Ascending aorta (tissue), 2 donors: ENCODE results near the gene OMG. TPM values are rescaled to one million over a fixed set of nuclear protein-coding genes. Genes with fewer than 3 reads are reported as not detected.
A peak's percentile ranks its signal among the peaks of the same experiment; 100 is the strongest.
"Not testable (repeated sequence)": the region's sequence is repeated elsewhere in the genome, so short reads cannot be mapped to it uniquely, and the experiment has no call there.

Experiments used
- DNase-seq, 2 donors: peaks; one replicate each; pipeline ENCODE4 v3.0.0-alpha.2; 2019; ENCODE audit warnings: low spot score in 2 of 2
- H3K27ac ChIP-seq, 2 donors: fragments of 200-600 bp; sonication (generic); one replicate each; pipeline ENCODE4 v1.5.1; 2016 to 2017; ENCODE audit warnings: mild to moderate bottlenecking in 1 of 2
- H3K27me3 ChIP-seq: fragments of 200-600 bp; sonication (generic); one replicate; pipeline ENCODE4 v1.5.1; 2017
- H3K36me3 ChIP-seq, 2 donors: fragments of 200-600 bp; sonication (generic); one replicate each; pipeline ENCODE4 v1.5.1; 2016
- H3K4me1 ChIP-seq, 2 donors: fragments of 200-600 bp; sonication (generic); one replicate each; pipeline ENCODE4 v1.5.1; 2016 to 2017; ENCODE audit warnings: mild to moderate bottlenecking in 1 of 2
- H3K4me3 ChIP-seq, 2 donors: fragments of 200-600 bp; sonication (generic); one replicate each; pipeline ENCODE4 v1.5.1; 2016 to 2017; ENCODE audit warnings: mild to moderate bottlenecking in 1 of 2
- H3K9me3 ChIP-seq, 2 donors: fragments of 200-600 bp; sonication (generic); one replicate each; pipeline ENCODE4 v1.5.1; 2016
- intact Hi-C: fragments of 100-400 bp; cut with DNase I; formaldehyde crosslinking; loops from one replicate; pipeline ENCODE4 v1.15.1; 2023
- total RNA-seq: library from RNA; depleted of rRNA; stranded (reverse); fragments of >200 nt; gene quantifications from one replicate; pipeline ENCODE4 v1.1.0, GENCODE V29; 2016
- TF ChIP-seq, protein P1 (sequence below), 3 experiments: fragments of 200-600 bp in 2 of 3; fragments of 450-650 bp in 1 of 3; sonication (generic) in 2 of 3; IDR thresholded peaks; one replicate each; pipeline ENCODE4 v1.5.1; 2016 to 2019; ENCODE audit warnings: antibody characterized with exemption in 3 of 3, mild to moderate bottlenecking in 1 of 3, moderate library complexity in 1 of 3

Gene OMG
- total RNA-seq, 1 donor from 2014 or later: not detected

DNA sequence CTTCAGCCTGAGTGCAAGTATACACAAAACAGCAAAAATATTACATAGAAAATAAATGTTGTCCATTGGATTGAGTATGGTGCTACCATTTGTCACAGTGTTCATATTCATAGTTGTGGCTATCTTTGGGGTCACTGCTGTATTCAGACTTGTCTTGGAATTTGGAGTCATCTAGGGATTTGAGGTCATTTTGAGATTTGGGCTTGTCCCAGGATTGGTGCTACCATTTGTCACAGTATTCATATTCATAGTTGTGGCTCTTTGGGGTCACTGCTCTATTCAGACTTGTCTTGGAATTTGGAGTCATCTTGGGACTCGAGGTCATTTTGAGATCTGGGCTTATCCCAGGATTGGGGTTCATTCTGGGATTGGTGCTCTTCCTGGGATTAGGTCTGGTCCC lies 24.8 kb downstream of the OMG start:
- H3K27ac ChIP-seq: no peak overlapping the region
- no peak for DNase-seq
- peaks cover 0 to 7% of the 10 kb centered on the region in 2 donors for H3K36me3 ChIP-seq
- no peaks in the 10 kb centered on the region for H3K9me3 ChIP-seq
- intact Hi-C loops: no loop called here
- TF ChIP-seq, protein P1, sequence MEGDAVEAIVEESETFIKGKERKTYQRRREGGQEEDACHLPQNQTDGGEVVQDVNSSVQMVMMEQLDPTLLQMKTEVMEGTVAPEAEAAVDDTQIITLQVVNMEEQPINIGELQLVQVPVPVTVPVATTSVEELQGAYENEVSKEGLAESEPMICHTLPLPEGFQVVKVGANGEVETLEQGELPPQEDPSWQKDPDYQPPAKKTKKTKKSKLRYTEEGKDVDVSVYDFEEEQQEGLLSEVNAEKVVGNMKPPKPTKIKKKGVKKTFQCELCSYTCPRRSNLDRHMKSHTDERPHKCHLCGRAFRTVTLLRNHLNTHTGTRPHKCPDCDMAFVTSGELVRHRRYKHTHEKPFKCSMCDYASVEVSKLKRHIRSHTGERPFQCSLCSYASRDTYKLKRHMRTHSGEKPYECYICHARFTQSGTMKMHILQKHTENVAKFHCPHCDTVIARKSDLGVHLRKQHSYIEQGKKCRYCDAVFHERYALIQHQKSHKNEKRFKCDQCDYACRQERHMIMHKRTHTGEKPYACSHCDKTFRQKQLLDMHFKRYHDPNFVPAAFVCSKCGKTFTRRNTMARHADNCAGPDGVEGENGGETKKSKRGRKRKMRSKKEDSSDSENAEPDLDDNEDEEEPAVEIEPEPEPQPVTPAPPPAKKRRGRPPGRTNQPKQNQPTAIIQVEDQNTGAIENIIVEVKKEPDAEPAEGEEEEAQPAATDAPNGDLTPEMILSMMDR (IDR thresholded peaks at IDR 0.05): no peak
- H3K4me1 ChIP-seq: peaks cover 0 to 23% of the 10 kb centered on the region in 2 donors
- no peak overlapping the region for H3K4me3 ChIP-seq
- no peaks in the 10 kb centered on the region for H3K27me3 ChIP-seq

DNA sequence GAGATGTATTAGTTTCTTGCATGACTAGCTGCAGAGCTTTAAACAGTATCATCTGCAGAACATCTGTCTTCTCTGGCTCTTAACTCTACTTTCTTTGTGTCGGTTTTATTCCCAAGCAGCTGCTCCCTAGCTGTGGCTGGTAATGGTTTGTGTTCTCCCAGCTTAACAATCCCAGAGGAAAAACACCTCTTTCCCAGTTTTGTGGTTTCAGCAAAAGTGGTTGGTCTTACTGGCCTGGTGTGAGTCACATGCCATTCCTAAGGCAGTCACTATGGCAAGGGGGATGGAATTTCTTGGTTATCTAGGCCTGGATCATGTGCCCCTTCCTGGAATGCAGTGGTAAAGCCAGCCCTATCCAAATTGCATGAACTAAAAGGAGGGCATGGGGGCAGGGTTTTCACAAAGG lies 27.5 kb downstream of the OMG start:
- H3K9me3 ChIP-seq: no peaks in the 10 kb centered on the region
- peak in 1 of 2 donors; percentile 73 for DNase-seq
- intact Hi-C loops: no loop called here
- H3K27me3 ChIP-seq: no peaks in the 10 kb centered on the region
- peaks cover 0 to 23% of the 10 kb centered on the region in 2 donors for H3K4me1 ChIP-seq
- H3K36me3 ChIP-seq: peaks cover 0 to 16% of the 10 kb centered on the region in 2 donors
- H3K4me3 ChIP-seq: no peak overlapping the region
- TF ChIP-seq, protein P1 (IDR thresholded peaks at IDR 0.05): no peak
- peak overlapping the region; percentile 27 to 31 for H3K27ac ChIP-seq

DNA sequence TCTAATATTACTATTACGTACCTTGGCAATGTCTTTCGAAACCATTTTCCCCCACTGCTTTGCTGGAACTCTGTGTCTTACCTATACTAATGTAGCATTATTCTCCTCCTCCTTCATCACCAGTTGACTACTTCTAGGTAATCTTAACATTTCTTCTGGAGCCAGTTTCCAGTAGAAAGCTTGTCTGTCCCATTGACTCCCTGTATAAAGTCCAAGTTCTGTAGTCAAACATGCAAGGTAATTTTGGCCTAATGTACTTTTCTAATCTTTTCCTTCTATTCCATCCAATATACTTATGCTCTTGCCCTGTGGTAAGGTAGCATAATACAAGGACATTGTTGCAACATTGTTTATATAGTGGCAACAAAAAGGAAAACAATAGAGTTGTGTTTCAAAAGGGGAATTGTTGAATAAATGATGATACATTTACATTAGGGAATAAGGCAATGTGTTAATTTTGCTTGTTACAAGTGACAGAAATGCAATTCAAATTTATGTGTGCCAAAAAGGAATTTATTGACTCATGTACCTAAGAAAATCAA lies 27.9 kb downstream of the OMG start:
- Histone ChIP-seq H3K9me3 (no peaks in the 10 kb centered on the region), H3K27me3 (no peaks in the 10 kb centered on the region), H3K4me3 (no peak overlapping the region), H3K36me3 (peaks cover 0 to 16% of the 10 kb centered on the region in 2 donors), H3K27ac (peak overlapping the region; percentile 27 to 31), H3K4me1 (peaks cover 0 to 20% of the 10 kb centered on the region in 2 donors)
- no peak for DNase-seq
- TF ChIP-seq, protein P1 (IDR thresholded peaks at IDR 0.05): no peak
- intact Hi-C loops: no loop called here

DNA sequence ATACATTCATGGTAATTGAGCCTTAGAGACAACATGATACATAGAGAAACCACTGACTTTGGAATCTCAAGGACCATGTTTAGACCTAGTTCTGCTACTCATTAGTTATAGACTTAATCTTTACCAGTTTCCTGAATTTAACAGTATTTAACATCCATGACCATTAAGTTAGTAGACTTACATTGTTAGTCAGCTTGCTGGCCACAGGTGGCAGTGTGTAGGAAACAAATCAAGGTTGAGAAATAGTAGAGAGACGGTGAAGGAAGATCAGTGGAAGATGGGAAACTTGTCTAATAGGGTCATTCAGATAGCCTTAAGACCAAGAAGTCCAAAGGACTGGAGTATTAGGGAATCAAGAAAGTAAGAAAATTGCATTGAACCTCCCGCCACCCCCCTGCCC lies 31.0 kb downstream of the OMG start:
- H3K4me3 ChIP-seq: no peak overlapping the region
- no peaks in the 10 kb centered on the region for H3K9me3 ChIP-seq
- H3K4me1 ChIP-seq: peaks cover 0 to 16% of the 10 kb centered on the region in 2 donors
- TF ChIP-seq, protein P1 (IDR thresholded peaks at IDR 0.05): no peak
- no peaks in the 10 kb centered on the region for H3K27me3 ChIP-seq
- no peak for DNase-seq
- H3K36me3 ChIP-seq: peaks cover 2 to 20% of the 10 kb centered on the region in 2 donors
- intact Hi-C loops: no loop called here
- H3K27ac ChIP-seq: no peak overlapping the region

DNA sequence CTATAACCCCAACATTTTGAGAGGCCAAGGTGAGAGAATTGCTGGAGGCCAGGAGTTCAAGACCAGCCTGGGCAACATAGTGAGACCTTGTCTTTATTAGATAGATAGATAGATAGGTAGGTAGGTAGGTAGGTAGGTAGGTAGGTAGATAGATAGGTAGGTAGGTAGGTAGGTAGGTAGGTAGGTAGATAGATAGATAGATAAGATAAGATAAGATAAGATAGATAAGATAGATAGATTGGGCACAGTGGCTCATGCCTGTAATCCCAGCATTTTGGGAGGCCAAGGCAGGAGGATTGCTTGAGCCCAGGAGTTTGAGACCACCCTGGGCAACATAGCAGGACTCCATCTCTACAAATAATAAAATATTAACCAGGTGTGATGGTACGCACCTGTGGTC lies 34.1 kb downstream of the OMG start:
- peaks cover 11 to 38% of the 10 kb centered on the region in 2 donors for H3K36me3 ChIP-seq
- H3K9me3 ChIP-seq, H3K27me3 ChIP-seq, DNase-seq, intact Hi-C loops, H3K27ac ChIP-seq, H3K4me3 ChIP-seq, H3K4me1 ChIP-seq: not testable (repeated sequence)

DNA sequence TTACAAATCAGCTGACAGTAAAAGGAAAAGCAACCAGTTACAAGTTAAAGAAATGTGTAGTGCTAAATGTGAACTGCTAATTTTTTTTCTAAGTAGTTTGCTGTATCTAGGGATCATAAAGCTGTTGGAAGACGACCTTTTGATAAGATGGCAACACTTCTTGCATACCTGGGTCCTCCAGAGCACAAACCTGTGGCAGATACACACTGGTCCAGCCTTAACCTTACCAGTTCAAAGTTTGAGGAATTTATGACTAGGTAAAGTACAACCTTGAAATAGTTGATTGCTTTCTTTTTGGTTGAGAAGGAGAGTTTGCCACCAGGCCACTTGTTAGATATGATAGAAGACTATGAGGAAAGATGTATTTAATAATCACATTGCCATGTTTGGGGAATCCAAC lies 35.4 kb downstream of the OMG start:
- intact Hi-C loops: no loop called here
- peaks cover 11 to 38% of the 10 kb centered on the region in 2 donors for H3K36me3 ChIP-seq

More for the DNA sequence above, 35.4 kb downstream of the OMG start:
- Histone ChIP-seq H3K4me3 (no peak overlapping the region), H3K9me3 (no peaks in the 10 kb centered on the region), H3K27me3 (no peaks in the 10 kb centered on the region), H3K27ac (no peak overlapping the region), H3K4me1 (no peaks in the 10 kb centered on the region)
- TF ChIP-seq, protein P1 (IDR thresholded peaks at IDR 0.05): no peak
- DNase-seq: no peak
